GM19452 (cell line): ENCODE results near the gene ZCCHC24.

Experiments
- ATAC-seq: cut with Tn5 transposase; IDR thresholded peaks from one replicate; pipeline ENCODE4 v1.9.1; 2021; ENCODE audit not compliant: unreplicated experiment

ZCCHC24 gene

DNA sequence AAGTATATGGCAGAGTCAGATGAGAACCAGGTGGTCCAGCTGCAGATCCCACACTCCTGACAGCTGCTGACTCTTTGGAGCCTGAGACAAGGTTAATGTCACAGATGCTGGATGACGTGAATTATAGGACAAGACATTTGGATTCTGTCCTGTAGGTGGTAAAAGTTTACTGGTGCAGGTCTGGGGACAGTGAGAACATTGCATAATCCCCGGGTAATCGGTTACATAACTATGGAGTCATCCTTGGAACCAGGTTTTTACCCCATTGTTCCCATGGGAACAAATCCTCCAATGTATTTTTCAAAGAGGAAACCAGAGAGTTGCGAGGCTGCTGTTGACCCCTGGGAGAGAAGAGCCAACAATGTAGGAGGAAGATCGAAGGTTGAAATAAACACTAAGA, 27.5 kb upstream of the ZCCHC24 start:
- no peak for ATAC-seq

DNA sequence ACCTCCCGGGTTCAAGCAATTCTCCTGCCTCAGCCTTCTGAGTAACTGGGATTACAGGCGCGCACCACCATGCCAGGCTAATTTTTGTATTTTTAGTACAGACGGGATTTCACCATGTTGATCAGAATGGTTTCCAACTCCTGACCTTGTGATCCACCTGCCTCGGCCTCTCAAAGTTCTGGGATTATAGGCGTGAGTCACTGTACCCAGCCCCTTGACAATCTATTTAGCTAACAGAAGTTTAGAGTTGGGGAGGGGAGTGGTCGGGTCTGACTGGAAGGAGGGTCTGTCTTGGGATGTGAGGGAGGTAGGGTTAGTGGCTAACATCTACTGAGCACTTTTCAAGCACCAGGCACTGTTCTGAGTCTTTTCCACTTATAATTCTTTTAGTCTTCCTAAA, 27.0 kb upstream of the ZCCHC24 start:
- no peak for ATAC-seq

DNA sequence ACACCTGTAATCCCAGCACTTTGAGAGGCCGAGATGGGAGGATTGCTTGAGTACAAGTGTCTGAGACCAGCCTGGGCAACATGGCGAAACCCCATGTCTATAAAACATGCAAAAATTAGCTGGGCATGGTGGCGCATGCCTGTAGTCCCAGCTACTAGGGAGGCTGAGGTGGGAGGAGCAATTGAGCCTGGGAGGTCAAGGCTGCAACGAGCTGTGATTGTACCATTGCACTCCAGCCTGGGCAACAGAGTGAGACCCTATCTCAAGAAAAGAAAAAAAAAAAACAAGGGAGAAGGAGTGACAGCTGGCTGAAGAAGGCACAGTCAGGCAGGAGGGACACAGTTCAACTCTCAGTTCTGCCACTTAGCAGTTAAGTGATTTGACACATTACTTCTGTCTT, 26.4 kb upstream of the ZCCHC24 start:
- no peak for ATAC-seq

DNA sequence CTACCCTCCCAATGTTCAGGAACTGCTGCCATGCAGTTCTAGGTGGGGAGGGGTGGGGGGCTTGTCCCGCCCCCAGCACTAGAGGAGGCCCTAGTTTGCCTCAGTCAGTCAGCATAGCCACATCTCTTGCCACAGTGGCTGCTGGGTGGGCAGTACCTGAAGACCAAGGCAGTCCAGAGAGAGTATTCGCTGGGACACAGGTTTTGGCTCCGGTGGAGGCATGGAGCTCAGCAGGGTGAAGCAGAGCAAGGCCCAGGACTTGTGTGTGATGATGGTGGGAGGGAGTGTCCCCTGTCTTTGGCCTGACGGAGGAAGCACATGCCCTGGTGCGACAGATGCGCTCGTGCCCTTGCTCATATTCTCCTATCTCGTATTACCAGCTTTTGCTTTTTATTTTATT, 24.7 kb upstream of the ZCCHC24 start:
- ATAC-seq = no peak

DNA sequence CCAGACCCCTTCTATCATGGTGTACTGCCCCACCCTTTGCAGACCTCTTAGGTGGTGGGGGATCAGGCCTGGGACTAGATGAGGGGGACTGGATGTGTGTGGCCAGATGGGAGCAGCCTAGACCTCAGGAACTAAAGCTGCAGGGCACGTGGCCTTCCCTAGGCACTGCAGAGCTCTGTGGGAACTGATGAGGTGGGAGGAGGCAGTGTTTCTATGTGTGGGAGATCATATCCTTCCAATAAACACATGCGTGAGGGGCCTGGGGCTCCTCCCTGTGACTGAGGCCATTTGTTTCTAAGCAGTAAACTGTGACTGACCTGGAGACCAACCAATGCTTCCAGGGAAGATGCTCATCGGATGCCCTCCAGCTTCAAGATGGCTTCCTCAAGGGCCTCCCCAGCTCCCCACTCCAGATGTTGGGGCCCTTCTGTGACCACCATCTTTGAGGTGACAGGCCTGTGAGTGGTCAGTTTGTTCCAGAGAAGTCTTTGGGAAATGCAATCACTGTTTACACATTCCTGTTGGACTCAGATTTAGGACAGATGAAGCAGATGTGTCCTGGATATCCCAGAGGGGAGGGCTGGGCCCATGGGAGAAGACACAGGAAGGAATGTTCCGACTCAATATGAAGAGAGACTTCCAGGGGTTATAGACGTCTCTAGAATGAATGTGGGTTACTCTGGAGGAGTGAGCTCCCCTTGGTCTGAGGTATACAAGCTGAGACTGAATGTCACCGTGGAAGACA, 23.6 kb upstream of the ZCCHC24 start:
- no peak for ATAC-seq

DNA sequence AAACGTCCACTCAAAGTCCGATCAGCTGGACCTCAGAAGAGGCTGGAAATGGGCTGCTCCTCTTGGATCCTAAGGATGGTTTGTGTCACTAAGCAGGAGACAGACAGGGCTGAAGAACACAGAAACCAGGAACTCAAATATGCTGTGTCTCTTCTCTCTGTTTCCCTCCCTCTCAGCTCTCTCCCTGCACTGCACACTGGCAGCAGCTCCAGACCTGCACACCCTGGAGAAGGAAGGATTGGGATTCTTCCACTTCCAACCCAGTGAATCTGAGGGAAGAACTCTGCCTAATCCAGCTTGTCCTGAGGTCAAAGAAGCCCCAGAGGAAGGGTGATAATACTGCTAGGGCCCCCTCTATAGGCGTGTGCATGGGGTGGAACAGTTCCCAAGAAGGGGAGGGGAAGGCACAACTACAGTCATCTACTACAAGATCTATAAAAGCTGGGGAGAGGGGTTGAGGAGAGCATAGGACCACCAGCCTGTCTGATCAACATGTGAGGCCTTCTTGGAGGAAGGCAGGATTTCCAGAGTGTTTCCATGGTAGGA, 22.7 kb upstream of the ZCCHC24 start:
- no peak for ATAC-seq

DNA sequence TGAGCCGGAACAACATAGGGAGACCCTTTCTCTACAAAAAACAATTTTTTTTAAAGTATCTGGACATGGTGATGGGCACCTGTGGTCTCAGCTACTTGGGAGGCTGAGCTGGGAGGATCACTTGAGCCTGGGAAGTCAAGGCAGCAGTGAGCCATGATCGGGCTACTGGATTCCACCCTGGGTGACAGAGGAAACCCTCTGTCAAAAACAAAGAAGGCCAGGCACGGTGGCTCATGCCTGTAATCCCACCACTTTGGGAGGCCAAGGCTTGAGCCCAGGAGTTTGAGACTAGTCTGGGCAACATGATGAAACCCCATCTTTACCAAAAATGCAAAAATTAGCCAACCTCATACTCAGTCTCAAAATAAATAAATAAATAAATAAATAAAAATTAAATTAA, 19.9 kb upstream of the ZCCHC24 start:
- no peak for ATAC-seq

DNA sequence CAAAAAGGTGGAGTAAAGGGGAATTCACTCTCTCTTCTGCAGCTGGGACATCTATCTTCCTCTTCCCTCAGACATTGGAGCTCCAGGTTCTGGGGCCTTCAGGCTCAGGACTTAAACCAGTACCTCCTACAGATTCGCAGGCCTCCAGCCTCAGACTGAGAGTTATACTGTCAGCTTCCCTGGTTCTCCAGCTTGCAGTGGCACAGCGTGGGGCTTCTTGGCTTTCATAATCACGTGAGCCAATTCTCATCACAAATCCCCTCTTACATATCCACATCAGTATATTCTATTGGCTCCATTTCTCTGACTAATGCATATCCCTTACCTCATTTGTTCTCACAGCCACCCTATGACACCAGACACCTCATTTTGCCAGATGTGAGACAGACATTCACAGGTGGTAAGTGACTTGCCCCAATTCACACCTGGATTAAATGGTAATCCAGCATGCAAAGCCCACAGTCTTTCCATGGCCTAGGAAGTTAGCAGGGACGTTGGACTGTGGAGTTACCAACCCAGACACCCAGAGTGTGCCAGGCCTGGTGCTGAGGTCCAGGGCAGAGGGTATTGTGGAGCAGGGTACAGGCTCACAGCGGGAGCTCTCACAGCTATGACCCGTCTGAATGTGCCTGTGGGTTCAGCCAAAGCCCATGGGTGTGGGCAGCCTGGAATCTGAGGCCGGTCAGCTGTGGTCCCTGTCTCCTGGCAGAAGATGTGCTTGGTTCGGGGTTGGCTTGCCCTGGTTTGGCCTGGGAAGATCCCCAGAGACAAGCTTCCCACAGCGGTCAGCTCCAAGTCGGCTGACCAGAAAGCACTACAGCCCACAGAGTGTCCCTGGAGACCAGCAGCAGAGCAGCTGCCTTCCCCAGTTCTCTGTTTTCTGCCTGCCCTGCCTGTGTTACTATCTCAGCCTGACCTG, 18.4 kb upstream of the ZCCHC24 start:
- ATAC-seq = no peak

DNA sequence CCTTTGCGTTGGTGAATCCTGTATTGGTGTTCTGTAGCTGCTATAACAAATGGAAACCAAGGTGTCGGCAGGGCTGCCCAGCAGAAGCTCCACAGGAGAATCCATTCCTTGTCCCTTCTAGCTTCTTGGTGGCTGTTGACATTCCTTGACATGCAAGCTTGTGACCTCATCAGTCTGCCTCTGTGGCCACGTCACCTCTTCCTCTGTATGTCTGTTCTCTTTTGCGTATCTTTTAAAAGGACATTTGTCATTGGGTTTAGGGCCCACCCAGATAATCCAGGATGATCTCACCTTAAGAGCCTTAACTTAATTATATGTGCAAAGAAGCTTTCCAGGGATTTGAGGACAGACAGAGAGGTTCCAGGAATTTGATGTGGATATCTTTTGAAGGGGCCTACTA, 15.3 kb upstream of the ZCCHC24 start:
- ATAC-seq = no peak

DNA sequence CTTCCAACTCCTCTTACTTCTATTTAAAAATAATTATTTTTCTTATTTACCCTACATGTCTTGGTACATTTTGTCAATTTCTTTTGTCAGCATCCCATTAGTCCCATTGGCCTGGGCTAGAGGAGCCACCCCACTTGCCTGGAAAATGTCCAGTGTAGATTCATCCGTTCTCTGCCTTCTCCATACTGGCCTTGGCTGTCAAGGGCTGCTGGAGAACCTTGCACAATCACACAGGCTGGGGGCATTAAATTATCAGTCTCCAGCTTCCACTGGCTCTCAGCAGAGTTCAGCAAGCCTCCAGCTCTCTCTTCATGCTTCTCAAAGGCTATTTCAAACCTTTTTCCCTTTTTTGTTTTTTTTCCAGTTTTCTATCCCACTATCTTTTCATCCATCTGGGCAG, 13.8 kb upstream of the ZCCHC24 start:
- ATAC-seq = no peak

DNA sequence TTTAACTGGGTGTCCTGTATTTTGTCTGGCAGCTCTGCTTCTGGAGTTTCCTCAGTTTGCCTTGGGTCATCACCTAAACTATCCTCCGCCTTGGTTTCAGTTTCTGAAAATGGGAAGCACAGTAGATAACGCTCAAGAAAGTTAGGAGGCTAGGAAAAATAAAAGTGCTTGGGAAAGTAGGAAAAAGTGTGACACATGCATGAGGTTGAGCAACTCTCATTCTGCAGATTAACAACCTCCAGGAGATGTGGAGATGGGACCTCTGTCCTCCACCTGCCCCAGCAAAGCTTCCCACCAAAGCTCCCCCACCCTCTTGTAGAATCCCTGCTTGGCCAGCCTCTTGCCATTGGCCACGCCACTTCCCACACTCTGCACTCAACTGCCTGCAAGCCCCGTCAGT, 13.1 kb upstream of the ZCCHC24 start:
- ATAC-seq = no peak

DNA sequence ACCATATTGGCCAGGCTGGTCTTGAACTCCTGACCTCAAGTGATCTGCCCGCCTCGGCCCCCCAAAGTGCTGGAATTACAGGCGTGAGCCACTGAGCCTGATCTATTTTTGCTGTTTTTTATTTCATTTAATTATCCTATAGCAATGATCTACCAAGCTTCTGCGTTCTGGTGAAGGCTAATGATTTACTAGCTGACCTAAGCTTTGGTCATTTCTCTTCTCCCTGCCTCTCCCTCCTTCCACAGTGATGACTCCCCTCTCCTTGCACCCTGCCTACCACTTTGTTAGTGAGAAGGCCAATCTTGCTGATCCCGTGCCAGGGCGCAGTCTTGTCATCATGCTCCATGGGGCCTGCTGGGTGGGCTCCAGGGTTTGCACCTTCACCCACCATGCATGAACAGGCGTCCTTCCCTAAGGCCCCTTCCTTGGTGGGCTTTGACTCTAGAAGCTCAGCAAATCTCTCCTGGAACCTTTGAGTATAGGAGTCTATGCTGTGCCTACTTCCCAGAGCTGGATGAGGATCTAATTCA, 11.9 kb upstream of the ZCCHC24 start:
- no peak for ATAC-seq

DNA sequence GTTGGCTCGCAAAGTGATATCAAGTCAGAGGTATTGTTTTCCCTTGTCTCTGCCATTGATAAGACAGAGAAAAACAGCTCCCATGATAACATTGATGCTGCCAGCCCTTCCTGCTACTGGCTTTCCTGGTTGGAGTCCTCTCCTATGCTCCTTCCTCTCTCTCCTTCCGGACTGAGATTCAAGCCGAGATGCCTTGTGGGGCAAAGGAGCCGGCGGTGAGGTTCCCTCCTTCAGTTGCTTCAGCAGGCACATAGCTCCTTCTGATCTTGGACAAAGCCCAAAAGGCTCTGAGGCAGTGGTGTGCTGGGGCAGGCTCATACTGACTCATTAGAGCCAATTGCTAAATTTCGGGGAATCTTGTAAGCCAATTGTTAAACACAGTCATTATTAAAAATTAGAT, 8.8 kb upstream of the ZCCHC24 start:
- ATAC-seq = no peak

DNA sequence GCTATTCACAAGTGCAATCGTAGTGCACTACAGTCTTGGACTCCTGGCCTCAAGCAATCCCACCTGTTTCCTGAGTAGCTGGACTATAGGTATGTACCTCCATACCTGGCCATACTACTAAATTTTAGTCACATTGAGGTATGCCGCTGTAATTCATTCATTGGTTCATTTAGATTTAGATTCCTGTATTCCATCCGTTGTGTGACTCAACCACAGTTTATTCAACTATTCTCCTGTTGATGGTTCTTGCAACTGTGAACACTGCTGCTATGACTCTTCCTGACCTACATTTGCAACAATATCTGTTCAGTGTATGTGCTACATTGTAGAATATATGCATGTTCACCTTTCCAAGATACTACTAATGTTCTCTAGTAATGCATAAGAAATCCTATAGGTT, 8.0 kb upstream of the ZCCHC24 start:
- ATAC-seq = no peak

DNA sequence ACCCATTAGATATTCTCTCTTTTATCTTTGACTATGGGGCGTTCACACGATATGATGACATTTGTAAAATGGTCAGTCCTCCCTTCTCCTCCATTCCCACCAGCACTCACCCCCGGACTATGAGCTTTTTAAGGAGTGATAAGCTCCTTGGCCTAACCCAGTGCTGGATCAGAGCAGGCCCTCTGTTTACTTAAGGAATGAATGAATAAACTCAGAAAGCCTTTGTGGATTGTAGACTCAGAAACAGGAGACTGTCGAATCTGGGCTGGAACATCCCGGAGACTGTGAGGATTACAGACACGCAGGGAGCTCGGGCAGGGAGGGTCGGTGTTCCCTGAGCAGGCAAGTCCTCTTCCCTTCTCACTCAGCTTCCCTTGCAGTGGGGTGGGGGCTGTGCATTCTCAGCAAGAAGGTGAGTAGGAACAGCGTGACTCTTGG, 6.8 kb upstream of the ZCCHC24 start:
- no peak for ATAC-seq

DNA sequence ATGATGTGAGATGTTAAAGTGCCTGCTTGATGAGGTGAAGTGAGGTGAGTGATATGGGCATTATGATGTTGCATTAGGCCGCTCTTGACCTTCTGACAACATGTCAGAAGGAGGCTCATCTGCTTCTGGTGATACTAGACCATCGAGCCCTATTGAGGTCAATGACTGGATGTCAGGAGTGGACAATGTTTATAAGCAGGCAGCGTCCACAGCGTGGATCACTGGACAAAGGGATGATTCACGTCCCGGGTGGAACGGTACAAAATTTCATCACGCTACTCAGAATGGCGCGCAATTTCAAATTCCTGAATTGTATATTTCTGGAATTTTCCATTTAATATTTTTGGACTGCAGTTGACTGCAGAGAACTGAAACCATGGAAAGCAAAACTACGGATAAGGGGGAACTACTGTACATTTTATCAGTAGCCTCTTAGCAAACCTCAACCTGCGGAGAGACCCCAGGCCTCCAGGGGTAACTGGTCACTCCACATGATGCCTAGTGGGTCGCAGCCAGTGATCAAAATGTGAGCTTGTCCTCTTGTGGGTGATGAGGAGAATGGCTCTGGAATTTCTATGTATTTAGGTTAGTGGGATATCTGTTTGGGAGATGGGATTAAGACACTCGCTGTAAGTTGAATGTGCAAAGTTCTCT, 5.7 kb upstream of the ZCCHC24 start:
- ATAC-seq = no peak

DNA sequence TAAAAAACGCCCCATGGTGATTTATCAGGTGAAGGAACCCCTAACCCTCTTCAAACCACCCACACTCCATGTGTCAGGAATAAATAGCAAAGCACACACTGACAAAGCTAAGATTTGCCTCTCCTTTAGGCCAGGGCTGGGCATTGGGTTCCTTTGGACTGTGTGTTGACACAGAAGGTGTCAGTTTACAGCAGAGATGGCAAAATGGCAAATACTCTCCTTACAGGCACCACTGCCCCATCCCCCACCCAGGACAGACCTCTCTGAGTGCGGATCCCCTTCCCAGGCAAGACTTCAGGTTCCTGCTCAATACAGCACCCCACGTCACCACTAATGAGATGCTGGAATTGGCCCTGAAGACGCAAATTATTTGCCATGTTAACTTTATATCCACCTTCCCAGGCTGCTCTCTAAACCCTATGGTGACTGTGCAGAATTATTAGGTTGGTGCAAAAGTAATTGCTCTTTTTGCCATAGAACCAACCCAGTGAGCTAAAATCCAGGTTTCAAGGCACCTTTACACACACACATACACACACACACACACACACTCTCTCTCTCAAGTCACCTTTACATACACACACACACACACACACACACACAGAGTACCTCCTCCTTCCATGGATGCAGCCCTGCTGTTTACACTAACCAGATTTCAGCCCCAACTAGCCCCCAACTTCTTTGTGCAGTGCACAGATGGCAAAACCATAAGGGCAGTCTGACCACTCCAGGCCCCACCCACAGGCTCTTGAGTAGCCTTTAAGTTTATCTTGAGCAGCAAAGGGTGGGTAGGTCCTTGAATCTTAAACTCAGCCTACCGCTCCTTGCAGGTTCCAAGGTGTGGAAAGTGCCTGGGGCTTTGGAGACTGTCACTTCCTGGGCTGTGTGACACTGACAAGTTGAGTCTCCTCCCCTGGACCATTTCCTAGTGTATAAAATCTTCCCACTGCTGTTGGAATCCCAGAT, 4.0 kb upstream of the ZCCHC24 start:
- no peak for ATAC-seq

DNA sequence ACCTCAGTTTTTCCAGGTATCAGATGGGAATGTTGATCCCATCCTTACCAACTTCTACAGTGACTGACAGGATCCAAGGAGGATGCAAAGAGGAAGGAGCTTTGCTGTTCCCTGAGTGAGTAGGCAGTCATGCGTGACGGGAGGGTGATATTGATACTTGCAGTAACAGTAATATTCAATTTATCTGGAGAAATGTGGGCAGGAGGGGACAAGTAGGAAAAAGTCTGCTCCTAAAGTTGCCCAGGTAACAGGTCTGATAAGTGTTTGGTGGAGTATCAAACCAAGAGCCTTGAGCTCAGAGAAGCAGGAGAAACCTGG, 3.3 kb upstream of the ZCCHC24 start:
- no peak for ATAC-seq

DNA sequence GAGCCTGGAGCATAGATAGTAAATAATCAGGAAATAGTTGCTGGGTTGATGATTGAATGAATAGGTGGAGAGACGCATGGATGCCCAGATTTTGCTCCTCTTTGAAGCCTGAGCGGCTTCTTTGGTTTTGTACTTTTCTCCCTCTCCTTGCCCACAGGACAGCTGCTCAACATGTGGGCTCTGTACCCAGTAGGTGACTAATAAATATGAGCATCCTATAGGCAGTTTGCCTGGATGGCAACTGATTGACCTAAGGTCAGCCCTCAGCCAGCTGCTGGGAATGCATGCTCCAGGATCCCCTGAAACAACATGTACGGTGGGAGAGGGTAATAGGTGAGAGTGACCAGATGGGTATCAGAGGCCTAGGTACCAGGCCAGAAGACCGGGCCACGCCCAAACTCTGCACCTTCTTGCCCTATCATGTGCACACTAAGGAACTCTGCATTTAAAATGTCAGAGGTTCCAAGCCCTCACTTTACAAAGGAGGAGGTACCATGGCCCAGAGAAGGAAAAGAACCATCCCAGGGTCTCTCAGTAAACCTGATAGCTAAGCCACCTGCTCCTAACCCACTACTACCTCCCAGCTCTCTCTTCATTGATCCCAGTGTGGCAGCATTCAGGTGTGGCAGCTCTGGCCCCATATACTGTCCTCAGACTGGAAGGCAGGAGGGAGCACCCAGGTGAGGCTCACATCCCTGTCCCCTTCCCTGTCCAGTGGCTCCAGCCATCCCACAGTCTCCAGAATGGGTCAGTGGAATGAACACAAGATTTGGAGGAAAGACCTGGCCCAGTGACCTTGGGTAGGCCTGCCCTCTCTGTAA, 2.7 kb upstream of the ZCCHC24 start:
- no peak for ATAC-seq
